Activated CD4-positive, alpha-beta memory T cell treated with anti-CD3 and anti-CD28 coated beads, Interleukin-2, amount 10 ng/mL, durations not matched to agents 7 days and 5 days (primary cell): ENCODE results near the gene PRAC1. TPM values are rescaled to one million over a fixed set of nuclear protein-coding genes. Genes with fewer than 3 reads are reported as not detected.

Experiments
- CTCF ChIA-PET: fragments of 350-600 bp; sonication (Branson Sonifier 250); formaldehyde crosslinking; loops from one replicate; lab custom pipeline; 2021; ENCODE audit warnings: antibody characterized with exemption, inconsistent platforms; lab: Charles Lee
- POLR2A ChIA-PET: fragments of 350-600 bp; sonication (Branson Sonifier 250); formaldehyde crosslinking; loops from one replicate; lab custom pipeline; 2021; ENCODE audit warnings: antibody characterized with exemption; lab: Charles Lee
- DNase-seq: peaks from one replicate; pipeline ENCODE4 v3.0.0-alpha.2; 2020
- H3K27ac Mint-ChIP-seq: one replicate; pipeline ENCODE4 v1.8.0; 2021; ENCODE audit warnings: mild to moderate bottlenecking, mixed read lengths
- H3K27me3 Mint-ChIP-seq: one replicate; pipeline ENCODE4 v1.8.0; 2021; ENCODE audit warnings: mixed read lengths
- H3K36me3 Mint-ChIP-seq: one replicate; pipeline ENCODE4 v1.8.0; 2021; ENCODE audit warnings: low read depth, mixed read lengths
- H3K4me1 Mint-ChIP-seq: one replicate; pipeline ENCODE4 v1.8.0; 2021; ENCODE audit warnings: mixed read lengths
- H3K4me3 Mint-ChIP-seq: one replicate; pipeline ENCODE4 v1.8.0; 2021; ENCODE audit warnings: mild to moderate bottlenecking, mixed read lengths
- H3K9me3 Mint-ChIP-seq: one replicate; pipeline ENCODE4 v1.8.0; 2021; ENCODE audit warnings: mixed read lengths
- total RNA-seq, 2 experiments: library from RNA; stranded (reverse); gene quantifications; one replicate each; pipeline ENCODE4 v1.2.3, GENCODE V29; 2021

PRAC1 gene
- total RNA-seq, 2 experiments from 2014 or later, result not detected

GRCh38 chr17:48701864-48702532 lies 20.3 kb downstream of the PRAC1 start:
- H3K27me3 Mint-ChIP-seq, result peaks cover 49% of the 10 kb centered on the region
- no peak overlapping the region for H3K4me3 Mint-ChIP-seq
- no peak for DNase-seq
- no peaks in the 10 kb centered on the region for H3K9me3 Mint-ChIP-seq
- ChIA-PET POLR2A (no interaction called here), CTCF (interaction anchor here (2.3 kb wide), 1 partner anchor 24 kb away, joined by 10 read pairs; no protein-coding TSS in a partner anchor)
- no peaks in the 10 kb centered on the region for H3K36me3 Mint-ChIP-seq
- H3K27ac Mint-ChIP-seq, result no peak overlapping the region
- no peaks in the 10 kb centered on the region for H3K4me1 Mint-ChIP-seq

- ChIA-PET POLR2A (no interaction called here), CTCF (interaction anchor here (0.6 to 1.6 kb wide), 3 partner anchors 15 to 336 kb away, joined by 3 to 6 read pairs (median 3); no protein-coding TSS in a partner anchor)
- Mint-ChIP-seq H3K36me3 (no peaks in the 10 kb centered on the region), H3K27ac (no peak overlapping the region), H3K9me3 (no peaks in the 10 kb centered on the region), H3K4me1 (no peaks in the 10 kb centered on the region), H3K27me3 (peaks cover 47% of the 10 kb centered on the region), H3K4me3 (no peak overlapping the region)
- DNase-seq, result no peak
Measured at GRCh38 chr17:48693178-48693577, 29.1 kb downstream of the PRAC1 start.

GRCh38 chr17:48692049-48692448 lies 30.3 kb downstream of the PRAC1 start:
- Mint-ChIP-seq H3K9me3 (no peaks in the 10 kb centered on the region), H3K4me3 (no peak overlapping the region), H3K27ac (no peak overlapping the region), H3K4me1 (no peaks in the 10 kb centered on the region), H3K27me3 (peaks cover 41% of the 10 kb centered on the region), H3K36me3 (no peaks in the 10 kb centered on the region)
- POLR2A ChIA-PET, result no interaction called here
- CTCF ChIA-PET, result interaction anchor here (1.6 kb wide), 1 partner anchor 13 kb away, joined by 6 read pairs; no protein-coding TSS in a partner anchor
- DNase-seq, result no peak

GRCh38 chr17:48690655-48691054 lies 31.7 kb downstream of the PRAC1 start:
- Mint-ChIP-seq H3K27ac (no peak overlapping the region), H3K9me3 (no peaks in the 10 kb centered on the region), H3K36me3 (no peaks in the 10 kb centered on the region), H3K4me3 (no peak overlapping the region), H3K4me1 (no peaks in the 10 kb centered on the region), H3K27me3 (peaks cover 31% of the 10 kb centered on the region)
- DNase-seq, result no peak
- POLR2A ChIA-PET, result no interaction called here
- CTCF ChIA-PET, result interaction anchor here (4.5 kb wide), 1 partner anchor 12 kb away, joined by 24 read pairs; no protein-coding TSS in a partner anchor

GRCh38 chr17:48681609-48682008 lies 40.7 kb downstream of the PRAC1 start:
- no peaks in the 10 kb centered on the region for H3K9me3 Mint-ChIP-seq
- H3K4me1 Mint-ChIP-seq, result no peaks in the 10 kb centered on the region
- no peak overlapping the region for H3K27ac Mint-ChIP-seq
- H3K27me3 Mint-ChIP-seq, result peaks cover 38% of the 10 kb centered on the region
- DNase-seq, result no peak
- ChIA-PET POLR2A (no interaction called here), CTCF (interaction anchor here (1.0 to 4.7 kb wide), 2 partner anchors 197 to 203 kb away, joined by 4 to 46 read pairs; no protein-coding TSS in a partner anchor)
- no peaks in the 10 kb centered on the region for H3K36me3 Mint-ChIP-seq
- H3K4me3 Mint-ChIP-seq, result no peak overlapping the region

GRCh38 chr17:48679385-48680096 lies 42.8 kb downstream of the PRAC1 start:
- no peak overlapping the region for H3K27ac Mint-ChIP-seq
- no peaks in the 10 kb centered on the region for H3K36me3 Mint-ChIP-seq
- H3K27me3 Mint-ChIP-seq, result peaks cover 54% of the 10 kb centered on the region
- no peak for DNase-seq
- H3K4me1 Mint-ChIP-seq, result no peaks in the 10 kb centered on the region
- no peak overlapping the region for H3K4me3 Mint-ChIP-seq
- H3K9me3 Mint-ChIP-seq, result no peaks in the 10 kb centered on the region
- ChIA-PET POLR2A (interaction anchor here (1.2 kb wide), 1 partner anchor 199 kb away, joined by 5 read pairs; no protein-coding TSS in a partner anchor), CTCF (interaction anchor here (0.5 to 4.7 kb wide), 41 partner anchors 9 to 371 kb away, joined by 3 to 56 read pairs (median 6); partner anchors contain the start of genes ATP5MC1, PRAC2 and TTLL6)

- Mint-ChIP-seq H3K27ac (no peak overlapping the region), H3K36me3 (no peaks in the 10 kb centered on the region), H3K4me3 (no peak overlapping the region), H3K9me3 (no peaks in the 10 kb centered on the region), H3K27me3 (peaks cover 53% of the 10 kb centered on the region), H3K4me1 (no peaks in the 10 kb centered on the region)
- ChIA-PET CTCF (interaction anchor here (0.6 to 4.7 kb wide), 62 partner anchors 8 to 672 kb away, joined by 3 to 56 read pairs (median 4); partner anchors contain the start of genes ATP5MC1, PRAC2 and TTLL6), POLR2A (interaction anchor here (1.2 kb wide), 1 partner anchor 201 kb away, joined by 5 read pairs; no protein-coding TSS in a partner anchor)
- peak; percentile 71 for DNase-seq
Measured at GRCh38 chr17:48678141-48678971, 44.0 kb downstream of the PRAC1 start.

GRCh38 chr17:48676963-48677558 lies 45.3 kb downstream of the PRAC1 start:
- no peak for DNase-seq
- ChIA-PET POLR2A (no interaction called here), CTCF (interaction anchor here (0.7 to 1.1 kb wide), 3 partner anchors 11 to 356 kb away, joined by 3 read pairs; no protein-coding TSS in a partner anchor)
- Mint-ChIP-seq H3K9me3 (no peaks in the 10 kb centered on the region), H3K27me3 (peaks cover 52% of the 10 kb centered on the region), H3K36me3 (no peaks in the 10 kb centered on the region), H3K27ac (no peak overlapping the region), H3K4me3 (no peak overlapping the region), H3K4me1 (no peaks in the 10 kb centered on the region)

- no peak for DNase-seq
- Mint-ChIP-seq H3K27me3 (peaks cover 45% of the 10 kb centered on the region), H3K36me3 (no peaks in the 10 kb centered on the region), H3K27ac (no peak overlapping the region), H3K4me1 (peaks cover 3% of the 10 kb centered on the region), H3K9me3 (no peaks in the 10 kb centered on the region), H3K4me3 (no peak overlapping the region)
- ChIA-PET CTCF (interaction anchor here (2.1 kb wide), 1 partner anchor 212 kb away, joined by 12 read pairs; no protein-coding TSS in a partner anchor), POLR2A (no interaction called here)
Measured at GRCh38 chr17:48672340-48672739, 50.0 kb downstream of the PRAC1 start.

Other genes starting within 250 kb of the PRAC1 start
- gene HOXB1, start 191.5 kb downstream of the PRAC1 start, total RNA-seq, result not detected
- gene HOXB2, start 177.4 kb downstream of the PRAC1 start, total RNA-seq, result 10 to 100 TPM; 20.3 to 20.9 TPM
- gene HOXB4, start 144.2 kb downstream of the PRAC1 start, total RNA-seq, result 1 to 10 TPM; 6.2 to 7.0 TPM
- 10 to 100 TPM; 10.8 to 12.1 TPM for gene HOXB3, start 132.3 kb downstream of the PRAC1 start, total RNA-seq
- under 1 TPM in 1 of 2 experiments, not detected in 1; 0.20 TPM for gene HOXB5, start 128.7 kb downstream of the PRAC1 start, total RNA-seq
- under 1 TPM; 0.60 to 0.68 TPM for gene HOXB6, start 117.5 kb downstream of the PRAC1 start, total RNA-seq
- gene HOXB7, start 111.5 kb downstream of the PRAC1 start, total RNA-seq, result 1 to 10 TPM; 1.6 to 1.7 TPM
- not detected for gene HOXB8, start 107.2 kb downstream of the PRAC1 start, total RNA-seq
- gene HOXB9, start 96.2 kb downstream of the PRAC1 start, total RNA-seq, result 1 to 10 TPM in 1 of 2 experiments, under 1 TPM in 1; 0.88 to 1.4 TPM
- not detected for gene PRAC2, start 667 bp upstream of the PRAC1 start, total RNA-seq
- gene HOXB13, start 6.2 kb upstream of the PRAC1 start, total RNA-seq, result not detected
- gene TTLL6, start 94.7 kb upstream of the PRAC1 start, total RNA-seq, result not detected
- 100 to 1,000 TPM; 162 to 176 TPM for gene CALCOCO2, start 108.5 kb upstream of the PRAC1 start, total RNA-seq
- 10 to 100 TPM; 55.6 to 61.2 TPM for gene ATP5MC1, start 170.3 kb upstream of the PRAC1 start, total RNA-seq
- 10 to 100 TPM; 83.3 to 85.1 TPM for gene UBE2Z, start 185.9 kb upstream of the PRAC1 start, total RNA-seq
- gene SNF8, start 222.3 kb upstream of the PRAC1 start, total RNA-seq, result 10 to 100 TPM; 94.9 to 97.9 TPM
- gene GIP, start 246.1 kb upstream of the PRAC1 start, total RNA-seq, result not detected